GM19438 (cell line): ENCODE data around the gene CUTA.
"Not testable (repeated sequence)": the region's sequence is repeated elsewhere in the genome, so short reads cannot be mapped to it uniquely, and the experiment has no call there.

ENCODE experiments used
- ATAC-seq: cut with Tn5 transposase; IDR thresholded peaks from one replicate; pipeline ENCODE4 v1.9.1; 2021; ENCODE audit warnings: low read depth; ENCODE audit not compliant: unreplicated experiment

Gene CUTA

GRCh38 chr6:33410711-33411631 is 6.9 kb downstream of the CUTA start, which contains the start of gene PHF1:
Gene PHF1 (plus strand): TSS chr6:33411014. CDS start chr6:33412264, 1,250 bp downstream.
- ATAC-seq = peak; percentile 33

GRCh38 chr6:33410050-33410710 is 7.7 kb downstream of the CUTA start:
- peak; percentile 71 for ATAC-seq

- ATAC-seq = no peak
These were observed 10.7 kb downstream of the CUTA start for GRCh38 chr6:33407132-33407718.

- no peak for ATAC-seq
These were observed 11.8 kb downstream of the CUTA start for GRCh38 chr6:33406126-33406525.

- no peak for ATAC-seq
These were observed 12.4 kb downstream of the CUTA start for GRCh38 chr6:33405386-33405940.

GRCh38 chr6:33404884-33405283 is 13.0 kb downstream of the CUTA start:
- no peak for ATAC-seq

- ATAC-seq = not testable (repeated sequence)
These were observed 18.0 kb downstream of the CUTA start for GRCh38 chr6:33399881-33400280.

- ATAC-seq = not testable (repeated sequence)
These were observed 19.3 kb downstream of the CUTA start for GRCh38 chr6:33398601-33399000.

GRCh38 chr6:33397541-33397940 is 20.4 kb downstream of the CUTA start:
- no peak for ATAC-seq

GRCh38 chr6:33392979-33393378 is 24.9 kb downstream of the CUTA start:
- no peak for ATAC-seq

GRCh38 chr6:33392595-33392948 is 25.3 kb downstream of the CUTA start:
- no peak for ATAC-seq

- ATAC-seq = peak; percentile 13
These were observed 25.8 kb downstream of the CUTA start for GRCh38 chr6:33391922-33392594.

- ATAC-seq = peak; percentile 92
These were observed 26.5 kb downstream of the CUTA start, which contains the start of gene KIFC1 for GRCh38 chr6:33391278-33391921. Gene KIFC1 (plus strand): TSS chr6:33391823. CDS start chr6:33391986, 163 bp downstream.

- ATAC-seq = no peak
These were observed 27.1 kb downstream of the CUTA start for GRCh38 chr6:33390767-33391277.

- ATAC-seq = no peak
These were observed 27.7 kb downstream of the CUTA start for GRCh38 chr6:33390173-33390572.

- no peak for ATAC-seq
These were observed 33.3 kb downstream of the CUTA start for GRCh38 chr6:33384581-33385020.

GRCh38 chr6:33383427-33384185 is 34.3 kb downstream of the CUTA start:
- ATAC-seq = no peak

- no peak for ATAC-seq
These were observed 37.5 kb downstream of the CUTA start for GRCh38 chr6:33380272-33380981.
